Skeletal muscle tissue (tissue), 5 donors: ENCODE data around the gene LTBR. TPM values are rescaled to one million over a fixed set of nuclear protein-coding genes. Genes with fewer than 3 reads are reported as not detected.

Experiments used
- H3K27ac ChIP-seq: one replicate; pipeline ENCODE4 v1.7.0; 2013; ENCODE audit warnings: mild to moderate bottlenecking, low read depth, low read length, inconsistent platforms
- H3K27me3 ChIP-seq, 3 donors: one replicate each; pipeline ENCODE4 v1.7.0; 2013; ENCODE audit warnings: low read length in 3 of 3; ENCODE audit not compliant: control insufficient read depth in 3 of 3, insufficient read depth in 3 of 3
- H3K36me3 ChIP-seq, 3 donors: one replicate each; pipeline ENCODE4 v1.7.0; 2013; ENCODE audit warnings: low read length in 3 of 3; ENCODE audit not compliant: control insufficient read depth in 3 of 3, insufficient read depth in 3 of 3
- H3K4me1 ChIP-seq, 3 donors: one replicate each; pipeline ENCODE4 v1.7.0; 2013; ENCODE audit warnings: low read length in 3 of 3, mild to moderate bottlenecking in 3 of 3; ENCODE audit not compliant: control insufficient read depth in 3 of 3, insufficient read depth in 3 of 3
- H3K4me3 ChIP-seq, 3 donors: one replicate each; pipeline ENCODE4 v1.7.0; 2013; ENCODE audit warnings: low read length in 3 of 3
- H3K9ac ChIP-seq, 3 donors: one replicate each; pipeline ENCODE4 v1.7.0; 2013; ENCODE audit warnings: low read length in 3 of 3, mild to moderate bottlenecking in 3 of 3, moderate library complexity in 2 of 3, low read depth in 1 of 3
- H3K9me3 ChIP-seq, 3 donors: one replicate each; pipeline ENCODE4 v1.7.0; 2013; ENCODE audit warnings: low read length in 3 of 3; ENCODE audit not compliant: control insufficient read depth in 3 of 3
- small RNA-seq: library from RNA; depleted of rRNA; stranded (forward); fragments of <200 nt; gene quantifications from one replicate; pipeline ENCODE3, GENCODE V24; 2014
- total RNA-seq: library from RNA; depleted of rRNA; stranded (reverse); fragments of >200 nt; gene quantifications from one replicate; pipeline ENCODE4 v1.2.3, GENCODE V29; 2014
- donor health status: Osteomylitis.

The LTBR gene
- total RNA-seq, 1 donor from 2014 or later: 11.0 TPM

GRCh38 chr12:6434205-6435140 lies 50.5 kb downstream of the LTBR start:
- peaks cover 11 to 16% (median 13%) of the 10 kb centered on the region in 3 donors for H3K4me1 ChIP-seq
- H3K36me3 ChIP-seq: no peaks in the 10 kb centered on the region
- H3K27ac ChIP-seq: no peak overlapping the region
- no peak overlapping the region for H3K9ac ChIP-seq
- H3K4me3 ChIP-seq: no peak overlapping the region
- no peaks in the 10 kb centered on the region for H3K27me3 ChIP-seq
- H3K9me3 ChIP-seq: no peaks in the 10 kb centered on the region

- H3K4me3 ChIP-seq: no peak overlapping the region
- no peaks in the 10 kb centered on the region for H3K9me3 ChIP-seq
- no peaks in the 10 kb centered on the region for H3K27me3 ChIP-seq
- H3K36me3 ChIP-seq: peaks cover 0 to 4% (median 1%) of the 10 kb centered on the region in 3 donors
- peaks cover 0 to 3% (median under 1%) of the 10 kb centered on the region in 3 donors for H3K4me1 ChIP-seq
- H3K27ac ChIP-seq: no peak overlapping the region
- no peak overlapping the region for H3K9ac ChIP-seq
Observed at GRCh38 chr12:6435961-6436715, 52.2 kb downstream of the LTBR start.

- Histone ChIP-seq H3K27ac (no peak overlapping the region), H3K36me3 (peaks cover 2 to 5% (median 4%) of the 10 kb centered on the region in 3 donors), H3K9me3 (no peaks in the 10 kb centered on the region), H3K4me3 (no peak overlapping the region), H3K27me3 (no peaks in the 10 kb centered on the region), H3K9ac (no peak overlapping the region), H3K4me1 (no peaks in the 10 kb centered on the region)
Observed at GRCh38 chr12:6437586-6437985, 53.6 kb downstream of the LTBR start.

- Histone ChIP-seq H3K27me3 (no peaks in the 10 kb centered on the region), H3K27ac (no peak overlapping the region), H3K36me3 (peaks cover 5 to 12% (median 8%) of the 10 kb centered on the region in 3 donors), H3K4me3 (no peak overlapping the region), H3K9ac (no peak overlapping the region), H3K4me1 (no peaks in the 10 kb centered on the region), H3K9me3 (no peaks in the 10 kb centered on the region)
Observed at GRCh38 chr12:6438345-6438744, 54.4 kb downstream of the LTBR start.

- Histone ChIP-seq H3K27ac (no peak overlapping the region), H3K4me3 (no peak overlapping the region), H3K9me3 (no peaks in the 10 kb centered on the region), H3K36me3 (peaks cover 12 to 18% (median 18%) of the 10 kb centered on the region in 3 donors), H3K27me3 (no peaks in the 10 kb centered on the region), H3K9ac (no peak overlapping the region), H3K4me1 (no peaks in the 10 kb centered on the region)
Observed at GRCh38 chr12:6440391-6440790, 56.4 kb downstream of the LTBR start.

Small RNAs within 50 kb of the gene (small RNA-seq; reads per million reads assigned to genes)
- gene RN7SL391P: not detected

Other genes starting within 250 kb of the LTBR start
- 62.6 TPM for gene CD9, start 183.8 kb upstream of the LTBR start, total RNA-seq
- 0.52 TPM for gene PLEKHG6, start 73.5 kb upstream of the LTBR start, total RNA-seq
- gene TNFRSF1A, start 42.1 kb upstream of the LTBR start, total RNA-seq: 47.5 TPM
- gene SCNN1A, start 8.6 kb upstream of the LTBR start, total RNA-seq: not detected
- gene CD27, start 60.8 kb downstream of the LTBR start, total RNA-seq: not detected
- gene TAPBPL, start 67.9 kb downstream of the LTBR start, total RNA-seq: 4.2 TPM
- 2.6 TPM for gene VAMP1, start 86.5 kb downstream of the LTBR start, total RNA-seq
- gene MRPL51, start 109.1 kb downstream of the LTBR start, total RNA-seq: 141 TPM
- 23.0 TPM for gene NCAPD2, start 109.9 kb downstream of the LTBR start, total RNA-seq
- 5,507 TPM for gene GAPDH, start 150.4 kb downstream of the LTBR start, total RNA-seq
- gene IFFO1, start 171.9 kb downstream of the LTBR start, total RNA-seq: 8.9 TPM
- 6.3 TPM for gene NOP2, start 184.1 kb downstream of the LTBR start, total RNA-seq
- 211 TPM for gene CHD4, start 223.2 kb downstream of the LTBR start, total RNA-seq